Common myeloid progenitor, CD34-positive (primary cell): ENCODE data around the gene RPL7L1.

ENCODE experiments used
- CTCF ChIA-PET: fragments of 350-600 bp; sonication (Branson Sonifier 250); formaldehyde crosslinking; loops from one replicate; lab custom pipeline; 2021; ENCODE audit warnings: antibody characterized with exemption; lab: Charles Lee
- POLR2A ChIA-PET: fragments of 350-600 bp; sonication (Branson Sonifier 250); formaldehyde crosslinking; loops from one replicate; lab custom pipeline; 2021; ENCODE audit warnings: antibody characterized with exemption; lab: Charles Lee
- DNase-seq, 3 donors: peaks; one replicate each; pipeline versions ENCODE4 v3.0.0 to v3.0.0-alpha.2; 2013
- H3K27ac ChIP-seq, 2 experiments: 1 replicate in 1 of 2; 2 replicates in 1 of 2; pipeline ENCODE4 v1.7.0; 2013; ENCODE audit warnings: inconsistent platforms in 2 of 2, low read length in 2 of 2, mild to moderate bottlenecking in 2 of 2, low read depth in 1 of 2, moderate library complexity in 1 of 2; ENCODE audit not compliant: severe bottlenecking in 2 of 2, insufficient read depth in 1 of 2, poor library complexity in 1 of 2
- H3K27me3 ChIP-seq, 5 experiments: replicated peaks in 2 of 5; 1 replicate in 3 of 5; 2 replicates in 2 of 5; pipeline versions ENCODE4 v1.6.1 to v1.7.0; 2013; ENCODE audit warnings: low read length in 4 of 5, mild to moderate bottlenecking in 2 of 5, moderate library complexity in 2 of 5, inconsistent platforms in 1 of 5; ENCODE audit not compliant: insufficient read depth in 5 of 5, control insufficient read depth in 4 of 5
- H3K36me3 ChIP-seq, 4 experiments: 1 replicate in 2 of 4; 2 replicates in 2 of 4; pipeline versions ENCODE4 v1.6.1 to v1.7.0; 2013; ENCODE audit warnings: low read length in 3 of 4, control low read depth in 1 of 4, mild to moderate bottlenecking in 1 of 4; ENCODE audit not compliant: control insufficient read depth in 4 of 4, insufficient read depth in 4 of 4
- H3K4me1 ChIP-seq, 4 experiments: 1 replicate in 3 of 4; 2 replicates in 1 of 4; pipeline versions ENCODE4 v1.6.1 to v1.7.1; 2013; ENCODE audit warnings: low read length in 3 of 4, mild to moderate bottlenecking in 3 of 4, control low read depth in 1 of 4, inconsistent platforms in 1 of 4, moderate library complexity in 1 of 4; ENCODE audit not compliant: control insufficient read depth in 4 of 4, insufficient read depth in 4 of 4; ENCODE audit errors: control extremely low read depth in 1 of 4
- H3K4me3 ChIP-seq, 7 experiments: 1 replicate in 4 of 7; 2 replicates in 3 of 7; pipeline versions ENCODE4 v1.5.1 to v1.7.0; 2013; ENCODE audit warnings: mild to moderate bottlenecking in 7 of 7, low read length in 6 of 7, moderate library complexity in 6 of 7, inconsistent platforms in 2 of 7, low read depth in 2 of 7, control low read depth in 1 of 7; ENCODE audit not compliant: insufficient read depth in 4 of 7, control insufficient read depth in 1 of 7; ENCODE audit errors: extremely low read depth in 1 of 7
- H3K9me3 ChIP-seq, 5 experiments: 1 replicate in 4 of 5; 2 replicates in 1 of 5; pipeline versions ENCODE4 v1.6.1 to v1.7.1; 2013; ENCODE audit warnings: low read length in 4 of 5, mild to moderate bottlenecking in 2 of 5, inconsistent platforms in 1 of 5, low read depth in 1 of 5, moderate library complexity in 1 of 5; ENCODE audit not compliant: control insufficient read depth in 4 of 5, insufficient read depth in 2 of 5; ENCODE audit errors: control extremely low read depth in 1 of 5
- WGBS: methylation state at CpG from one replicate; pipeline ENCODE4 v1.1.5; 2013; ENCODE audit not compliant: insufficient coverage; 5-methylcytosine and 5-hydroxymethylcytosine counted together

The RPL7L1 gene

GRCh38 chr6:42925248-42925857 is 45.9 kb downstream of the RPL7L1 start:
- ChIA-PET POLR2A (no interaction called here), CTCF (interaction anchor here (0.7 kb wide), 1 partner anchor 83 kb away, joined by 3 read pairs; no protein-coding TSS in a partner anchor)
- H3K36me3 ChIP-seq = no peaks in the 10 kb centered on the region
- H3K27me3 ChIP-seq = no peaks in the 10 kb centered on the region
- WGBS = 96% methylated on average over 21 of the region's 23 CpGs
- H3K4me3 ChIP-seq = no peak overlapping the region
- H3K4me1 ChIP-seq = peaks cover 6 to 21% (median 13%) of the 10 kb centered on the region in 4 experiments
- DNase-seq = no peak
- no peak overlapping the region for H3K27ac ChIP-seq
- H3K9me3 ChIP-seq = no peaks in the 10 kb centered on the region

- peak; percentile 98 to 99 (median 99) for DNase-seq
- CTCF ChIA-PET = interaction anchor here (0.6 to 3.0 kb wide), 10 partner anchors 12 to 245 kb away, joined by 3 to 16 read pairs (median 4); partner anchors contain the start of gene PPP2R5D
- Histone ChIP-seq H3K27ac (peak within 1 kb of the TSS; percentile 93 to 98), H3K4me1 (peaks cover 18 to 54% (median 42%) of the 10 kb centered on the region in 4 experiments), H3K4me3 (peak within 1 kb of the TSS; percentile 77 to 94 (median 85)), H3K9me3 (no peaks in the 10 kb centered on the region), H3K27me3 (no peaks in the 10 kb centered on the region), H3K36me3 (peaks cover 2 to 20% (median 7%) of the 10 kb centered on the region in 4 experiments)
- POLR2A ChIA-PET = interaction anchor here (0.6 to 2.7 kb wide), 8 partner anchors 8 to 145 kb away, joined by 3 to 13 read pairs (median 4); partner anchors contain the start of genes KLC4, KLHDC3, MEA1 and PEX6
- WGBS = 0% methylated on average over 53 of the region's 63 CpGs
Measured at GRCh38 chr6:42928986-42929820, 49.8 kb downstream of the RPL7L1 start, which contains the start of gene CNPY3. TSS of gene CNPY3 (plus strand) at chr6:42929480. CDS start at chr6:42929571, 91 bp downstream.

- Histone ChIP-seq H3K4me1 (peaks cover 21 to 61% (median 48%) of the 10 kb centered on the region in 4 experiments), H3K27ac (peak overlapping the region; percentile 93 to 98), H3K9me3 (no peaks in the 10 kb centered on the region), H3K4me3 (peak overlapping the region; percentile 77 to 94 (median 85)), H3K36me3 (peaks cover 2 to 25% (median 12%) of the 10 kb centered on the region in 4 experiments), H3K27me3 (no peaks in the 10 kb centered on the region)
- peak; percentile 82 to 94 (median 91) for DNase-seq
- CTCF ChIA-PET = interaction anchor here (0.6 to 3.0 kb wide), 11 partner anchors 12 to 244 kb away, joined by 3 to 16 read pairs (median 4); partner anchors contain the start of gene PPP2R5D
- WGBS = 2% methylated on average over 9 of the region's 16 CpGs
- POLR2A ChIA-PET = interaction anchor here (0.6 to 2.7 kb wide), 8 partner anchors 17 to 547 kb away, joined by 3 to 13 read pairs (median 4); partner anchors contain the start of genes KLC4, KLHDC3, MEA1 and PEX6
Measured at GRCh38 chr6:42929821-42930360, 50.5 kb downstream of the RPL7L1 start.

GRCh38 chr6:42932412-42932811 is 53.0 kb downstream of the RPL7L1 start:
- H3K27me3 ChIP-seq = no peaks in the 10 kb centered on the region
- peak overlapping the region in 2 of 7 experiments; percentile 25 to 26 for H3K4me3 ChIP-seq
- WGBS = 100% methylated on average over 1 of the region's 3 CpGs
- H3K4me1 ChIP-seq = peaks cover 21 to 72% (median 55%) of the 10 kb centered on the region in 4 experiments
- H3K36me3 ChIP-seq = peaks cover 10 to 47% (median 29%) of the 10 kb centered on the region in 4 experiments
- no peak for DNase-seq
- H3K9me3 ChIP-seq = no peaks in the 10 kb centered on the region
- CTCF ChIA-PET = interaction anchor here (0.6 to 1.2 kb wide), 2 partner anchors 21 to 31 kb away, joined by 3 to 5 read pairs; no protein-coding TSS in a partner anchor
- H3K27ac ChIP-seq = peak overlapping the region in 1 of 2 experiments; percentile 76
- POLR2A ChIA-PET = no interaction called here

GRCh38 chr6:42933205-42933604 is 53.8 kb downstream of the RPL7L1 start:
- peak overlapping the region in 1 of 2 experiments; percentile 62 for H3K27ac ChIP-seq
- POLR2A ChIA-PET = no interaction called here
- H3K4me1 ChIP-seq = peaks cover 21 to 66% (median 53%) of the 10 kb centered on the region in 4 experiments
- H3K9me3 ChIP-seq = no peaks in the 10 kb centered on the region
- no peaks in the 10 kb centered on the region for H3K27me3 ChIP-seq
- peaks cover 17 to 55% (median 33%) of the 10 kb centered on the region in 4 experiments for H3K36me3 ChIP-seq
- peak in 2 of 3 donors; percentile 38 to 40 for DNase-seq
- WGBS = 0% methylated on average over 1 of the region's 3 CpGs
- H3K4me3 ChIP-seq = peak overlapping the region in 3 of 7 experiments; percentile 0 to 39 (median 3)
- CTCF ChIA-PET = interaction anchor here (0.6 to 1.0 kb wide), 2 partner anchors 22 to 32 kb away, joined by 3 read pairs; no protein-coding TSS in a partner anchor

- Histone ChIP-seq H3K36me3 (peaks cover 21 to 74% (median 48%) of the 10 kb centered on the region in 4 experiments), H3K9me3 (no peaks in the 10 kb centered on the region), H3K27ac (no peak overlapping the region), H3K4me1 (peaks cover 16 to 56% (median 42%) of the 10 kb centered on the region in 4 experiments), H3K27me3 (no peaks in the 10 kb centered on the region), H3K4me3 (peak overlapping the region in 1 of 7 experiments; percentile 36)
- ChIA-PET CTCF (no interaction called here), POLR2A (no interaction called here)
- 83% methylated on average over 7 of the region's 7 CpGs for WGBS
- DNase-seq = peak; percentile 25 to 66 (median 65)
Measured at GRCh38 chr6:42935322-42935721, 55.9 kb downstream of the RPL7L1 start.
